ENCODE measurements around the gene GLOD4. TPM values are rescaled to one million over a fixed set of nuclear protein-coding genes. Genes with fewer than 3 reads are reported as not detected.

The GLOD4 gene
- total and polyA plus RNA-seq, 7 donors = 28.8 to 85.5 (median 42.7) TPM

DNA sequence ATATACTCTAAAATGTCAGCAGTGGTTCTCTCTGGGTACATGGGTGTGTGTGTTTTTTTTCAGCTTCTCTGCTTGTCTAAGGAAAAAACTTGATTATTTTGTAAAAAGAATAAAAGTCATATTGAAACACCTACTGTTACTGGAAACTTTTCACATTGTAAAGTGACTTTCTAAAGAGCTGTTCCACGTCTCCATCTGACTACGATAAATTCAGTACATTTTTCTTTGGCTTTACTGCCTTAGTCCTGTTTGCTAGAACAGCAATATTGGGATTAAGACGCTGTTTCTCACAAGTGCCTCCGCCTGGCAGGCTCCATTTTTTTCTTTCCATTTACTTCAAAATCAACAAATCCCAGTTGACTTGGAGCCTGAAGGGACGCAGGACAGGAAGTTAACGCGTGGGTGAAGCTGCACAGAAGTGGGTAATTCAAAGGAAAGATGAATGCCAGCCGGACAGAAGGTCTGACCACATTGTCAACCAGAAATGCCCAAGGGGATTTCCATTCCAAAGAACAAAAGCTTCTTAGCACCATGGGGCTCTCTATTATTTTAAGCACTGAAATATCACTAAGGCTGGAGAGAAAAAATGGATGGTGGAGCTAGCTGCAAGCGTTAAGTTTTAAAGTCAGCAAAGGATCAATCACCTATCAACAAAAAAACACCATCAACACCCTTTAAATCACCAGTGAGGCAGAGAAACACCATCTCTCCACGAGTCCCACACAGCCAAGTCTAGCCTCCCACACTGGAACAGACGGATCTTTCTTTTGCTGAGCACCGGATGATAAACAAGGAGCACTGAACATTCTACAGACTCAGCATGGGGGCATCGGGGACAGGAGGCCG is 8.4 kb downstream of the GLOD4 start:
- WGBS, 2 donors = 75 to 87% methylated on average over 14 of the region's 14 CpGs
- intact Hi-C loops (cut with DNase I) = no loop called here
- DNase-seq = no peak
- TF ChIP-seq EP300 (IDR thresholded peaks at IDR 0.05) (no peak), POLR2AphosphoS5 (IDR thresholded peaks at IDR 0.05) (no peak), POLR2A (IDR thresholded peaks at IDR 0.05) (no peak), CTCF (IDR thresholded peaks at IDR 0.05) (no peak)
- H3K36me3 ChIP-seq = peaks cover 10 to 94% (median 63%) of the 10 kb centered on the region in 4 donors
- H3K27ac ChIP-seq = no peak overlapping the region
- H3K9me3 ChIP-seq = no peaks in the 10 kb centered on the region
- no peak overlapping the region for H3K4me3 ChIP-seq
- H3K4me1 ChIP-seq = no peaks in the 10 kb centered on the region
- H3K27me3 ChIP-seq = no peaks in the 10 kb centered on the region

DNA sequence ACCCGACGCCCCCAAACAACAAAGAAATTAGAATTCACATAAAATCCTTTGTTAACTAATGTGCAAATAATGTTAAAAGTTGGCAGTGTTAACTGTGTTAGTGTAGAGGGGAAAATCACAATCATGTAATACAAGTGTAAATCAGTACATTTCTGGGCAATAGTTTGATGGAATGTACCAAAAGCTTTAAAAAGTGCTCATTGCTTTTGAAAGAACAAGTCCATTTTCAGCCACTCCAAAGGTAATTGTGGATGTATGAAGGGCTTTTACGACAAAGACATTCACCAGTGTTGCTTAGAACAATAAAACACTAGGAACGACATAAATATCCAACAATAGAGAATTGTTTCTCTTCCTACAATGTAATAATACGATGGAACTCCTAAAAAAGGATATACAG is 9.1 kb downstream of the GLOD4 start:
- WGBS, 2 donors = 71 to 91% methylated on average over 5 of the region's 5 CpGs
- TF ChIP-seq POLR2AphosphoS5 (IDR thresholded peaks at IDR 0.05) = no peak
- TF ChIP-seq POLR2A (IDR thresholded peaks at IDR 0.05) = no peak
- no peak for TF ChIP-seq CTCF (IDR thresholded peaks at IDR 0.05)
- no peak for TF ChIP-seq EP300 (IDR thresholded peaks at IDR 0.05)
- Histone ChIP-seq H3K4me1 (no peaks in the 10 kb centered on the region), H3K9me3 (no peaks in the 10 kb centered on the region), H3K4me3 (no peak overlapping the region), H3K27me3 (no peaks in the 10 kb centered on the region), H3K36me3 (peaks cover 10 to 90% (median 57%) of the 10 kb centered on the region in 4 donors), H3K27ac (no peak overlapping the region)
- DNase-seq = no peak
- intact Hi-C loops (cut with DNase I) = no loop called here

- peaks cover 10 to 79% (median 38%) of the 10 kb centered on the region in 4 donors for H3K36me3 ChIP-seq
- WGBS, 2 donors = 83 to 90% methylated on average over 3 of the region's 3 CpGs
- no peak overlapping the region for H3K4me3 ChIP-seq
- no peak for DNase-seq
- H3K4me1 ChIP-seq = no peaks in the 10 kb centered on the region
- TF ChIP-seq POLR2AphosphoS5 (IDR thresholded peaks at IDR 0.05) (no peak), CTCF (IDR thresholded peaks at IDR 0.05) (no peak), EP300 (IDR thresholded peaks at IDR 0.05) (no peak), POLR2A (IDR thresholded peaks at IDR 0.05) (no peak)
- H3K9me3 ChIP-seq = no peaks in the 10 kb centered on the region
- H3K27me3 ChIP-seq = no peaks in the 10 kb centered on the region
- H3K27ac ChIP-seq = peak overlapping the region in 2 of 4 donors; percentile 60 to 76
- intact Hi-C loops (cut with DNase I) = no loop called here
Measured at GRCh38 chr17:767076-767475, 15.0 kb downstream of the GLOD4 start.

DNA sequence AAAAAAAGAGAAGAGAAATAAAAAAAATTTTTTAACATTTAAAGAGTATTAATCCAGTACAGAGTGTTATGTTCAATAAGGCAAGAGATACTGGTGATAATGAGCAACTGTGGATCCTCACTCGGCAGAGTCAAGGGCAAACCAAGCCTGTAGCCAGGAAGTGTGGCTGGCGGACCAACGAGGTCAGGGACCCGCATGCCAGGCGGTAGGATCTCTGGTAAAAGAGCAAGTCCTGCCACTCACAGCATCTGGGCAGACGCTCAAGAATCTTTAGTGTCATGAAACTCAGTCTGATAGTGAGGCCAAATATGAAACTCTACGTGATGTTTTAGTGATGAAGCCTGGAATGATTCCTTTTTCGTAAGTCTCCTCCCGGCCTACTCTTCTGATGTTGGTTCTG is 21.7 kb downstream of the GLOD4 start:
- H3K4me3 ChIP-seq = no peak overlapping the region
- H3K36me3 ChIP-seq = peaks cover 0 to 79% (median 10%) of the 10 kb centered on the region in 4 donors
- H3K27me3 ChIP-seq = no peaks in the 10 kb centered on the region
- H3K27ac ChIP-seq = peak overlapping the region in 3 of 4 donors; percentile 14 to 57 (median 38)
- no peak for TF ChIP-seq POLR2AphosphoS5 (IDR thresholded peaks at IDR 0.05)
- TF ChIP-seq EP300 (IDR thresholded peaks at IDR 0.05) = no peak
- TF ChIP-seq POLR2A (IDR thresholded peaks at IDR 0.05) = no peak
- TF ChIP-seq CTCF (IDR thresholded peaks at IDR 0.05) = no peak
- no peak for DNase-seq
- no peaks in the 10 kb centered on the region for H3K4me1 ChIP-seq
- WGBS, 2 donors = 90 to 92% methylated on average over 9 of the region's 9 CpGs
- H3K9me3 ChIP-seq = no peaks in the 10 kb centered on the region
- intact Hi-C loops (cut with DNase I) = no loop called here

Measured in sigmoid colon (tissue), 7 donors.